H9 (cell line): Measurements from ENCODE around the gene MRFAP1. TPM values are rescaled to one million over a fixed set of nuclear protein-coding genes. Genes with fewer than 3 reads are reported as not detected.

ENCODE experiments used
- DNase-seq: peaks from one replicate; pipeline ENCODE4 v3.0.0-alpha.2; 2017
- H2AFZ ChIP-seq: one replicate; pipeline ENCODE4 v1.6.1; 2013; ENCODE audit warnings: mild to moderate bottlenecking, low read length, control low read depth, moderate library complexity
- H2AK5ac ChIP-seq: 2 replicates; pipeline ENCODE4 v1.6.1; 2013; ENCODE audit warnings: low read length, control low read depth, mixed read lengths; ENCODE audit not compliant: insufficient read length
- H2BK120ac ChIP-seq: one replicate; pipeline ENCODE4 v1.6.1; 2013; ENCODE audit warnings: low read depth, mild to moderate bottlenecking, low read length, control low read depth, inconsistent platforms; ENCODE audit not compliant: poor library complexity, severe bottlenecking
- H2BK12ac ChIP-seq: 2 replicates; pipeline ENCODE4 v1.6.1; 2013; ENCODE audit warnings: low read length, control low read depth, mixed read lengths, low read depth; ENCODE audit not compliant: insufficient read length
- H2BK15ac ChIP-seq: 2 replicates; pipeline ENCODE4 v1.6.1; 2013; ENCODE audit warnings: low read depth, low read length, control low read depth
- H2BK20ac ChIP-seq: one replicate; pipeline ENCODE4 v1.6.1; 2013; ENCODE audit warnings: low read depth, mild to moderate bottlenecking, low read length, control low read depth, inconsistent platforms; ENCODE audit not compliant: poor library complexity, severe bottlenecking
- H2BK5ac ChIP-seq: 2 replicates; pipeline ENCODE4 v1.6.1; 2013; ENCODE audit warnings: low read length, control low read depth, mixed read lengths; ENCODE audit not compliant: insufficient read length
- H3K14ac ChIP-seq: 2 replicates; pipeline ENCODE4 v1.6.1; 2013; ENCODE audit warnings: low read length, control low read depth; ENCODE audit not compliant: insufficient read depth
- H3K18ac ChIP-seq: 2 replicates; pipeline ENCODE4 v1.6.1; 2013; ENCODE audit warnings: low read depth, mild to moderate bottlenecking, mixed read lengths, low read length, control low read depth; ENCODE audit not compliant: insufficient read length
- H3K23ac ChIP-seq: 2 replicates; pipeline ENCODE4 v1.6.1; 2013; ENCODE audit warnings: low read length, control low read depth, mixed read lengths, low read depth; ENCODE audit not compliant: insufficient read length
- H3K23me2 ChIP-seq: 2 replicates; pipeline ENCODE4 v1.6.1; 2013; ENCODE audit warnings: low read depth, mild to moderate bottlenecking, mixed read lengths, low read length, control low read depth; ENCODE audit not compliant: insufficient read length, poor library complexity, severe bottlenecking
- H3K27ac ChIP-seq: 2 replicates; pipeline ENCODE4 v1.5.1; 2013; ENCODE audit warnings: low read length, control low read depth, mixed read lengths, low read depth; ENCODE audit not compliant: insufficient read length
- H3K27me3 ChIP-seq: 2 replicates; pipeline ENCODE4 v1.6.1; 2013; ENCODE audit warnings: low read length, control low read depth, inconsistent platforms; ENCODE audit not compliant: insufficient read depth
- H3K4ac ChIP-seq: 2 replicates; pipeline ENCODE4 v1.6.1; 2013; ENCODE audit warnings: low read depth, mild to moderate bottlenecking, control low read depth, inconsistent platforms, low read length, moderate library complexity
- H3K4me1 ChIP-seq: 2 replicates; pipeline ENCODE4 v1.6.1; 2013; ENCODE audit warnings: low read length, control low read depth, inconsistent platforms; ENCODE audit not compliant: insufficient read depth
- H3K4me2 ChIP-seq: 2 replicates; pipeline ENCODE4 v1.6.1; 2013; ENCODE audit warnings: low read length, control low read depth, mixed read lengths; ENCODE audit not compliant: insufficient read length, insufficient read depth
- H3K56ac ChIP-seq: 2 replicates; pipeline ENCODE4 v1.6.1; 2013; ENCODE audit warnings: low read depth, mild to moderate bottlenecking, mixed read lengths, low read length, control low read depth; ENCODE audit not compliant: insufficient read length
- H3K79me1 ChIP-seq: 2 replicates; pipeline ENCODE4 v1.6.1; 2013; ENCODE audit warnings: low read depth, mild to moderate bottlenecking, moderate library complexity, low read length, control low read depth, inconsistent platforms; ENCODE audit not compliant: insufficient read depth, poor library complexity, severe bottlenecking
- H3K79me2 ChIP-seq: 2 replicates; pipeline ENCODE4 v1.6.1; 2013; ENCODE audit warnings: low read length, control low read depth, inconsistent platforms; ENCODE audit not compliant: insufficient read depth
- H3K9ac ChIP-seq: 2 replicates; pipeline ENCODE4 v1.6.1; 2013; ENCODE audit warnings: low read length, control low read depth, mixed read lengths; ENCODE audit not compliant: insufficient read length; ENCODE audit errors: extremely low read depth
- H3K9me3 ChIP-seq: one replicate; pipeline ENCODE4 v1.6.1; 2013; ENCODE audit warnings: low read depth, low read length, inconsistent platforms; ENCODE audit not compliant: control insufficient read depth
- H3T11ph ChIP-seq: one replicate; pipeline ENCODE4 v1.6.1; 2013; ENCODE audit warnings: mild to moderate bottlenecking, low read length, control low read depth, inconsistent platforms
- H4K20me1 ChIP-seq: one replicate; pipeline ENCODE4 v1.6.1; 2013; ENCODE audit not compliant: control insufficient read depth, insufficient read length, insufficient read depth
- H4K5ac ChIP-seq: 2 replicates; pipeline ENCODE4 v1.6.1; 2013; ENCODE audit warnings: low read depth, mild to moderate bottlenecking, mixed read lengths, low read length, control low read depth; ENCODE audit not compliant: insufficient read length
- H4K8ac ChIP-seq: replicated peaks from 2 replicates; pipeline ENCODE4 v1.6.1; 2013; ENCODE audit warnings: low read length, control low read depth, mixed read lengths, low read depth; ENCODE audit not compliant: insufficient read length
- H4K91ac ChIP-seq: 2 replicates; pipeline ENCODE4 v1.6.1; 2013; ENCODE audit warnings: low read depth, mild to moderate bottlenecking, moderate library complexity, mixed read lengths, low read length, control low read depth; ENCODE audit not compliant: insufficient read length
- H3K27ac Mint-ChIP-seq, 3 experiments: 2 replicates in 2 of 3; 3 replicates in 1 of 3; pipeline ENCODE4 v1.8.0; 2020 to 2021; ENCODE audit warnings: mixed read lengths in 3 of 3, mild to moderate bottlenecking in 1 of 3, moderate library complexity in 1 of 3
- H3K27me3 Mint-ChIP-seq: 2 replicates; pipeline ENCODE4 v1.8.0; 2021; ENCODE audit warnings: low read depth, mild to moderate bottlenecking, moderate library complexity, mixed read lengths
- H3K36me3 Mint-ChIP-seq, 3 experiments: 2 replicates in 2 of 3; 3 replicates in 1 of 3; pipeline ENCODE4 v1.8.0; 2020 to 2021; ENCODE audit warnings: low read depth in 3 of 3, mixed read lengths in 3 of 3; ENCODE audit not compliant: insufficient read depth in 1 of 3
- H3K4me1 Mint-ChIP-seq, 2 experiments: 2 replicates each; pipeline ENCODE4 v1.8.0; 2020; ENCODE audit warnings: mixed read lengths in 2 of 2
- H3K4me3 Mint-ChIP-seq, 2 experiments: 2 replicates in 1 of 2; 3 replicates in 1 of 2; pipeline ENCODE4 v1.8.0; 2020 to 2021; ENCODE audit warnings: mild to moderate bottlenecking in 2 of 2, mixed read lengths in 2 of 2, moderate library complexity in 1 of 2
- H3K9me3 Mint-ChIP-seq, 2 experiments: 2 replicates in 1 of 2; 3 replicates in 1 of 2; pipeline ENCODE4 v1.8.0; 2020; ENCODE audit warnings: mild to moderate bottlenecking in 2 of 2, mixed read lengths in 2 of 2, moderate library complexity in 1 of 2
- WGBS: extraction: QIAGEN DNeasy Blood & Tissue Kit; methylation state at CpG from one replicate; pipeline ENCODE4 v1.1.7; 2013; ENCODE audit warnings: missing lambda C conversion rate, low lambda C conversion rate, mixed read lengths; ENCODE audit not compliant: insufficient read length; ENCODE audit errors: extremely low coverage; 5-methylcytosine and 5-hydroxymethylcytosine counted together
- total RNA-seq: library from RNA; stranded (reverse); gene quantifications from 2 replicates; pipeline ENCODE4 v1.2.1, GENCODE V29; 2021
- TF ChIP-seq, protein P1 (sequence below): fragments of 200-600 bp; sonication (generic); conservative IDR thresholded peaks from 3 replicates; pipeline ENCODE4 v1.8.0; 2021; ENCODE audit warnings: antibody characterized with exemption, mild to moderate bottlenecking

MRFAP1 gene
- total RNA-seq, 1 experiment from 2014 or later = 328 TPM

DNA sequence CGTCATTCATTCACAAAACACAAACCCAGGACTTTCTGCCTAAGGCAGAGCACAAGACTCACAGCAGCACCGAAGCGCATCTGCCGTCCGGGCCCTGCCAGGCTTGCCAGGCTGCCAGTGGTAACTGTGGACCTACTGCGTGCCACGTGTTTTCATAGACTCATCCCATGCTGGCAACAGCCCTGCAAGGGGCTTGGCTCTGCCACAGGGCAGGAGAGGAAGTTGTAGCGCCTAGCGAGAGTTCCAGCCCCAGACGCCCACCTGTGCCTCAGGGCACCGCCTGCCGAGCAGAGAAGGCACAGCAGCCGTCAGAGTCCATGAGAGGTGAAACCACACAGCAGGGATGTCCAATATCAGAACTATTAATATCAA lies 18.9 kb upstream of the MRFAP1 start:
- Histone ChIP-seq H3K9me3 (no peaks in the 10 kb centered on the region), H3K56ac (no peak overlapping the region), H3K23ac (no peak overlapping the region), H2BK12ac (no peak overlapping the region), H3K4me1 (no peaks in the 10 kb centered on the region), H2BK20ac (no peak overlapping the region), H2BK120ac (no peak overlapping the region), H3K9ac (no peak overlapping the region), H2AFZ (no peak overlapping the region), H3K27ac (no peak overlapping the region), H3K14ac (no peak overlapping the region), H4K20me1 (no peaks in the 10 kb centered on the region), H3K23me2 (no peaks in the 10 kb centered on the region), H3K79me2 (no peaks in the 10 kb centered on the region), H4K91ac (no peak overlapping the region), H3K27me3 (no peaks in the 10 kb centered on the region), H2AK5ac (no peak overlapping the region), H4K8ac (no peak overlapping the region), H2BK5ac (no peak overlapping the region), H3T11ph (no peak overlapping the region), H2BK15ac (no peak overlapping the region), H3K4ac (no peak overlapping the region), H4K5ac (no peak overlapping the region), H3K79me1 (no peaks in the 10 kb centered on the region), H3K4me2 (no peak overlapping the region), H3K18ac (no peak overlapping the region)
- DNase-seq = no peak
- Mint-ChIP-seq H3K36me3 (peaks cover 2 to 16% (median 5%) of the 10 kb centered on the region in 3 experiments; a peak in 5 of 7 replicates), H3K4me1 (peaks cover 0 to 7% of the 10 kb centered on the region in 2 experiments; a peak in 3 of 4 replicates), H3K9me3 (no peaks in the 10 kb centered on the region), H3K27me3 (no peaks in the 10 kb centered on the region; the same call in 1 of the 2 replicates), H3K4me3 (no peak overlapping the region), H3K27ac (peak overlapping the region in 1 of 3 experiments; percentile 12; a peak in 1 of 7 replicates)
- TF ChIP-seq, protein P1, sequence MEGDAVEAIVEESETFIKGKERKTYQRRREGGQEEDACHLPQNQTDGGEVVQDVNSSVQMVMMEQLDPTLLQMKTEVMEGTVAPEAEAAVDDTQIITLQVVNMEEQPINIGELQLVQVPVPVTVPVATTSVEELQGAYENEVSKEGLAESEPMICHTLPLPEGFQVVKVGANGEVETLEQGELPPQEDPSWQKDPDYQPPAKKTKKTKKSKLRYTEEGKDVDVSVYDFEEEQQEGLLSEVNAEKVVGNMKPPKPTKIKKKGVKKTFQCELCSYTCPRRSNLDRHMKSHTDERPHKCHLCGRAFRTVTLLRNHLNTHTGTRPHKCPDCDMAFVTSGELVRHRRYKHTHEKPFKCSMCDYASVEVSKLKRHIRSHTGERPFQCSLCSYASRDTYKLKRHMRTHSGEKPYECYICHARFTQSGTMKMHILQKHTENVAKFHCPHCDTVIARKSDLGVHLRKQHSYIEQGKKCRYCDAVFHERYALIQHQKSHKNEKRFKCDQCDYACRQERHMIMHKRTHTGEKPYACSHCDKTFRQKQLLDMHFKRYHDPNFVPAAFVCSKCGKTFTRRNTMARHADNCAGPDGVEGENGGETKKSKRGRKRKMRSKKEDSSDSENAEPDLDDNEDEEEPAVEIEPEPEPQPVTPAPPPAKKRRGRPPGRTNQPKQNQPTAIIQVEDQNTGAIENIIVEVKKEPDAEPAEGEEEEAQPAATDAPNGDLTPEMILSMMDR = no peak
- no CpG with 5 or more reads among the region's 13 CpGs for whole genome bisulfite sequencing
